DMS153 (cell line): ENCODE results near the gene L3MBTL3.

ENCODE experiments used
- DNase-seq: peaks from one replicate; lab custom pipeline; 2025; lab: John Stamatoyannopoulos, UW

The L3MBTL3 gene

DNA sequence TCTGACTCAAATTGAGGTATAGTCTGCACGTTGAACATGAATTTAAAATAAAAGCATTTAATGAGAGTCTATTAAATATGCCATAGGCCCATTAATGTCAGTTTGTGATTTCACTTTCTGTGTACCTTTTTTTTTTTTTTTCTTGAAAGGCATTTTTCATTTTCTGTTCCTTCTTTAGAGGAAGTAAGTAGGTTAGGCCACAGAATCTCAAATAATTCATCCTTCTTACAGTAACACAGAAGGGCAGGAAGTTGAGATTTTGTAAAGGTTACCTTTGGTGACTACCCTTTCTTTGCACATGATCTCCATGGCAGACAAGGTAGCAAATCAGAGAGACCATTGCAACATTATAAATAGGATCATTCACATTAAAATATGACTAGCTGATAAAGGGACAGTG, 9.6 kb downstream of the L3MBTL3 start:
- DNase-seq = no peak

DNA sequence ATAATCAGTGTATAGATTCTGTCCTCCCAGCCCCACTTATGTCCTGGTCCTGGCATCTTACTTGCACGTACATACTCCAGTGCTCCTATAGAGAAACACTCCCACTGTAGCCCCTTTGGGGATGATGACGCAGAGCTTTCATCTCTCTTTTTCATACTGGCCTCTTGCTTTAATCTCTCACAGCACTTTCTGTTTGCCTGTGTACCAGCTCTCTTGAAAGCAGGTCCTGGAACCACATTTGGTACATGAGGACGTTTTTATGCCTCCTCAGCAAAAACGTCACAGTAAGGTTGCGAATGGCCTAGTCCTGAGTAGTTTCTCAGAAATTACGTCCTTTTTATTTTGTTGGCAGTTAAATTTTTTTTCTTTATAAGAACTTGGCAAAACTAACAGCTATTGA, 10.8 kb downstream of the L3MBTL3 start:
- no peak for DNase-seq

- DNase-seq = no peak
Observed at GRCh38 chr6:130032758-130033340, 14.5 kb downstream of the L3MBTL3 start.

- DNase-seq = no peak
Observed at GRCh38 chr6:130033949-130034348, 15.6 kb downstream of the L3MBTL3 start.

DNA sequence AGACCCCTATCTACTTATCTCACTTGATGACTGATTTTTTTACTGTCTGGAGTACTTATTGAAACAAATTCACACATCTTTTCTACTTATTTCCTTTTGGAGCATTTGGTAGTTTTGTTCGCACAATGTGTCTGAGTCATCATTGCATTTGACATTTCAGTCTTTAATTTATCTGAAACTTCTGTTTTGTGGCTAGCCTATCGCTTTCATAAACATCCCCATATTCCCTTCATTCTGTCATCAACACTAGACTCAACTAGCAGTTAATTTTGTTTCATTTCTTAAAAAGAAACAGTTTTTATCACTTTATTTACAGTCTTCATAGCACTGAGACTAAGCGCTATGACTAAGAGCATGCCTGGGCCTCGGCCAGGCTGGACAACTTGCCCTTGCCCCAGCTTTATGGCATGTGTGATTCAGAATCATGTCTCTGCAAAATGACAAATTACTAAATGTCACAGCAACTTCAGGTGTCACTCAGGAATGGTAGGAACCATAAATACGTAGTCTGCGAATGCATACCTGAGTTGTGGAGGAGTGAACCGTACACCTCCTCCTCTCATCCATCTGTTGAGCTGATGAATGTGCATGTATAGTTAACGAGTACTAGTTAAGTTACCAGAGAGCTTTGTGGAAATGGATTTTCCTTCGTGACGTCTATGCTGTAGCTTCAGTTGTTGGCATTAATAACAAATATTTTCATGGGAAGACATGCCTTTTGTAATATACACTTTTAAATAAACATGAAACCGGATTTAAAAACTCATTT, 16.2 kb downstream of the L3MBTL3 start:
- DNase-seq = no peak

- no peak for DNase-seq
Observed at GRCh38 chr6:130035211-130035610, 16.8 kb downstream of the L3MBTL3 start.

DNA sequence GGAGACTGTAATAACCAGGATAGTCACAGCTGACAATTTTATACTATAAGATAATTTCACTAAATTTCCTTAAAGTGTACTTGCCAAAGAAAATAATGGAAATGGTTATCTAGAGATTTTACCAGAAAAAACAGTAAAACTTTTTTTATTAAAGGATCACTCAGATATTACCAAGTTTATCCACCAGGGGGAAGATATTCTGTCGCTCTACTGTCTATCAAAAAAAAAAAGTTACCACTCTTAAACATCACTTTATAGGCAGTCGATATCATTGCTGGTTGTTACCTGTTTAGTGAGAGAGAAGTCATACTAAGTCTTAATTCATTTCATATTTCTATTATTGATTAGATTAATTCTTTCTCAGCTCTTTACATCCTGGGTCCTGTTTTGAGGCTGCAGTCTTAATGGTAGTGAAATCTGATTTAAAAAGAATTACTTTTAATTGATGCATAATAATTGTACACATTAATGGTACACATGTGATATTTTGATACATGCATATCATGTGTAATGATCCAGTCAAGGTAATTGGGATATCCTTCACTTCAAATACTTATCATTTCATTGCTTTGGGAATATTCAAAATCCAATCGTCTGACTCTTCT, 18.9 kb downstream of the L3MBTL3 start:
- DNase-seq = no peak

- DNase-seq = no peak
Observed at GRCh38 chr6:130041594-130041993, 23.2 kb downstream of the L3MBTL3 start.

GRCh38 chr6:130043344-130043743, 25.0 kb downstream of the L3MBTL3 start:
- no peak for DNase-seq

DNA sequence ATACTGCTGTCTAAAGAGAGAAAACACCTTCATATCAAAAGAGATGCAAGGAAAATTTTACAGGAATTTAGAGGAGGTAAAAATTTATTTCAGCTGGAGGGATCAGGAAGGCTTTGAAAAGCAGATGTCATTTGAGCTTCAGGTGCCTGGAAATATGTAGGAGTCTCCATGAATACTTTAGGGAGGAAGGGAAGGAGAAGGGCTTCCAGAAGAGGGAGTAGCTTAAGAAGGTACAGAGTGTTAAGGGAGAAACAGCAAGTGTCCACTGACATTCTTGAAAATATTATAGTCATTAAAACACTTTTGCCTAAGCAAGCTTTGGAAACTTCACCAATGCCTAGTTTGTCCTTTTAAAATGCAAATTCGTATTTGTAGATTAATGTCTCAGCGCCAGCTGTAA, 27.2 kb downstream of the L3MBTL3 start:
- no peak for DNase-seq

- DNase-seq = no peak
Observed at GRCh38 chr6:130046671-130047070, 28.3 kb downstream of the L3MBTL3 start.

DNA sequence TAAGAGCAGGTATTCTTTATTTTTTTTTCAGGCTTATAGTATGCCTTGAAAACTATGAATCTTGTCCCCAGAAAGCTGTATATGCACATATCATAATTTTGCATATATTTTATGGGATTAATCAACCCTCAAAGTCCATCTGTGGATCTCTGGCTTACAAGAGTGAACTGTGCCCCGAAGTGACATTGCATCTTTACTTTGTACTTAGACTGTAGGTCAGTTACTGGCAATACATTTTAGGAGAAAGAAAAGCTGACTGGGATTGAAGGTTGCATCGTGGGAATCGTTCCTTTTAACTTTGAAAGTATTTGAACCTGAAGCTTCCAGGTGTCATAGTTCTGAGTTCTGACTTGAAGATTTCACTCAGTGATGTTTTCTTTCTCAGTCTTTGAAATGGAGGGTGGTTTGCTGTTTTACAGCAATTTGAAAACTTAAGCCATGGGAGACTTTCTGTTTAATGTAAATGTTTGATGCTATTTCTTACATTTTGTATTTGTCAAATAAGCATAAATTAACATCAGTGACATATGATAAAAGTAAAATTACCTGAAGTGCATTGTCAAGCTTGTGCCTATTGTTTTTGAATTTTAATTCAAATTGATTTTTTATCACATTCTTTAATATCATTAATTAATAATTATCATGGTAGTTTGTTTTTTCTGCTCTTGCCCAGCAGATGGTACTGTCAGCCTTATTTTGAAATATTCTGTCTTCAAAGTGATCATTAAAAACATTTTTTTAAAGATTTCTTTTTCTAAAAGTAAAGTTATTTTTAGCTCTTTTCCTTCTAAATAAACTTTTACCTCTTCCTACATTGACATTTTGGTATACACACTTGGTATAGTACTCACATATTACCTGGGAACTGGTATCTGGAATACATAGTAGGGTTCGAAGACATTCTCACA, 29.0 kb downstream of the L3MBTL3 start:
- DNase-seq = no peak

DNA sequence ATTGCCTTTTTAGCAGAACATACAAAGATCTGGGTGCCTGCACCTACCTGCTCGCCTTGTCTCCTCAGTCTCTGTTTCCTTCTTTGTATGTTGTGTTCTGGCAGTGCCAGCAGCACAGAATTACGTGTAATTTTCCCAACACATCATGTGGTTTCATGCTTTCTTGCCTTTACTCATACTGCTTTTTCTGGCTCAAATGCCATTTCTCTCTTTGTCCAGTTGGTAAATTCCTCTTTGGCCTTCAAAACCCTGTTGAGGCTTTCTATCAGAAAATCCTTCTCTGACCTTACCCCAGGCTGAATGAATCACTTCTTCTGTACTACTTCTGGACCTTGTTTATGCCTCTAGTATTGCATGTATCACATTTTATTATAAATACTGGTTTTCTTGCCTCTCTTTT, 31.8 kb downstream of the L3MBTL3 start:
- no peak for DNase-seq

DNA sequence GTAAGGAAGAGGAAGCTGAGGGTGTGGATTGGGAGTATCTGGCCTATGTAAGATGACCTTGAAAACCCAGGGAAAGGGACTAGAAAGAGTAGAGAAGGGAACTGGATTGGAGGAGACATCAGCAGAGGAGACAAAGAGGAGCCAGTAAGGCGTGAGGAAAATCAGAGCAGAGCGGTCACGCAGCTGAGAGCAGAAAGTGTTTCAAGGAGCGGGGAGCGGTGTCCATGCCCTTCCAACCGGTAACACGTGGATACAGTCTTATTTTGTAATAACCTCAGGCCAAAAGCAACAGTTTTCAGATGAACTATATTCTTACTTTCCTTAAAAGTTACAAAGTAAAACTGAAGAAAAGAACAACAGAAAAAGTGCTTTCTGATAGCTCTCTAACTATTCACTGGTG, 36.3 kb downstream of the L3MBTL3 start:
- DNase-seq = no peak

- no peak for DNase-seq
Observed at GRCh38 chr6:130055271-130055670, 36.9 kb downstream of the L3MBTL3 start.

- no peak for DNase-seq
Observed at GRCh38 chr6:130057495-130057894, 39.1 kb downstream of the L3MBTL3 start.

- DNase-seq = no peak
Observed at GRCh38 chr6:130063806-130064205, 45.4 kb downstream of the L3MBTL3 start.

- no peak for DNase-seq
Observed at GRCh38 chr6:130065609-130066156, 47.3 kb downstream of the L3MBTL3 start.

DNA sequence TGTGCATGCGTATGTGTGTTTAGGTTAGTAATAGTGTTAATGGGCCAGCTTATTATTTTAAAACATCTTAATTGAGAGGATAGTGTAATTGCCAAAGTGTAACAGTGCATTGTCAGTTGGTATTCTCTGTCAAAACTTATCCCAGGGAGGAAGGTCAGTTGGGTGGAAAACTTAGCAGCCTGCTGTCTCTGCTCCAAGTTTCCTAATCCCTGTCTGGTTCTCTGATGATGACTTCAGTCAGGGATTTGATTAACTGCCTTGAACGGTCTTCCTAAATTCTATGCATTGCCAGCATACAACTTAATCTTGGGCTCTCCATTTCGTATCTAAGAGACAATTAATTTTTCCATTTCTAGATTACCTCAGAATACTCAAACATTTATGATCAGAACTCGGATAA, 51.1 kb downstream of the L3MBTL3 start:
- DNase-seq = no peak

DNA sequence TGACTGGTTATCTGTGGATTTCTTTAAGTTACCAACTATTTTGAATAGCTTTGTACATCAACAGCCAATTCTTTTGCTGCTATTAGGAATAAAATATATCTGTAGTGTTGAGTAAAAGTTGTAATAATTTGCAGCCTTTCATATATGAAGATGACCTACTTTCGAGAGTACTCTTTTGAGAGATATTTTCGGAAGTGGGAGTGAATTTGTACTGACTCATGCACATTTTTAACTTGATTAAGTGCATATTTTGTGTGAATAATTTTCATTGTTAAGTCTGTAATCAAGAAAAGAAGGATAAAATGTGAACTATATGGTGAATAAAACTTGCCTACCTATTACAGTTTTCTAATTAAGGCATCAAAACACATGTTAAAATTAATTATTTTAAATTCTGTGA, 51.9 kb downstream of the L3MBTL3 start:
- no peak for DNase-seq

DNA sequence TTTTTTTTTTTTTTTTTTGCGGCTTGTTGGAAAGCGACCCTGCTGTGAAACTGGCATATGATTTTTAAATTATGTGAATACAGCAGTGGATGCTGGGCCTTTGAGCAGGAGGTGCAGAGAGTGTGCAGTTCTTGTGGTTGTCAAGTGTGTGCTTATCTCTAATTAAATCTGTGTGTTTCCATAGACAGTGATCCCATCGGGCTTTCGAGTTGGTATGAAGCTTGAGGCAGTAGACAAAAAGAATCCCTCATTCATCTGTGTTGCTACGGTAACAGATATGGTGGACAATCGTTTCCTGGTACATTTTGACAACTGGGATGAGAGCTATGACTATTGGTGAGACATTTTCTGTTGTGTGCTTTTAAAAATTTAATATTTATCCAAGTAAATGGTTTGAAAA, 52.4 kb downstream of the L3MBTL3 start:
- DNase-seq = peak; percentile 93

GRCh38 chr6:130075879-130076460, 57.6 kb downstream of the L3MBTL3 start:
- DNase-seq = no peak
